ENCODE results near the gene MAMDC4.
"Not testable (repeated sequence)": the region's sequence is repeated elsewhere in the genome, so short reads cannot be mapped to it uniquely, and the experiment has no call there.

The MAMDC4 gene

GRCh38 chr9:136825295-136826187, 26.6 kb upstream of the MAMDC4 start:
- DNase-seq = no peak

- DNase-seq = no peak
These were observed 26.0 kb upstream of the MAMDC4 start for GRCh38 chr9:136826188-136826541.

- no peak for DNase-seq
These were observed 25.2 kb upstream of the MAMDC4 start for GRCh38 chr9:136826703-136827582.

GRCh38 chr9:136827794-136828473, 24.2 kb upstream of the MAMDC4 start:
- DNase-seq = no peak

- DNase-seq = no peak
These were observed 23.5 kb upstream of the MAMDC4 start for GRCh38 chr9:136828474-136829140.

- DNase-seq = no peak
These were observed 22.7 kb upstream of the MAMDC4 start for GRCh38 chr9:136829412-136829811.

GRCh38 chr9:136829981-136830885, 21.9 kb upstream of the MAMDC4 start:
- DNase-seq = no peak

GRCh38 chr9:136831002-136831719, 21.0 kb upstream of the MAMDC4 start:
- no peak for DNase-seq

GRCh38 chr9:136831720-136832104, 20.4 kb upstream of the MAMDC4 start:
- DNase-seq = no peak

GRCh38 chr9:136832581-136832980, 19.6 kb upstream of the MAMDC4 start:
- DNase-seq = no peak

- DNase-seq = not testable (repeated sequence)
These were observed 18.6 kb upstream of the MAMDC4 start for GRCh38 chr9:136833381-136834048.

GRCh38 chr9:136835162-136835931, 16.8 kb upstream of the MAMDC4 start:
- DNase-seq = no peak

- no peak for DNase-seq
These were observed 15.9 kb upstream of the MAMDC4 start for GRCh38 chr9:136835932-136836904.

- no peak for DNase-seq
These were observed 14.8 kb upstream of the MAMDC4 start for GRCh38 chr9:136837146-136837855.

GRCh38 chr9:136837856-136838277, 14.3 kb upstream of the MAMDC4 start:
- DNase-seq = not testable (repeated sequence)

GRCh38 chr9:136838314-136839228, 13.6 kb upstream of the MAMDC4 start:
- DNase-seq = no peak

Data from GOT3 (cell line).